H1 (cell line): Measurements from ENCODE around the gene KCTD15. TPM values are rescaled to one million over a fixed set of nuclear protein-coding genes. Genes with fewer than 3 reads are reported as not detected.

Experiments
- CTCF ChIA-PET: fragments of 300-600 bp; sonication (Branson Sonifier 250); formaldehyde crosslinking; loops from one replicate; lab custom pipeline; 2021; ENCODE audit not compliant: partially characterized antibody; lab: Charles Lee
- POLR2A ChIA-PET: fragments of 300-600 bp; sonication (Branson Sonifier 250); formaldehyde crosslinking; loops from one replicate; lab custom pipeline; 2021; ENCODE audit warnings: inconsistent platforms; ENCODE audit not compliant: partially characterized antibody; lab: Charles Lee
- DNase-seq, 2 experiments: peaks; one replicate each; pipeline versions ENCODE4 v3.0.0 to v3.0.0-alpha.2; 2010 to 2022; ENCODE audit warnings: low spot score in 2 of 2, low read depth in 1 of 2, mixed read lengths in 1 of 2
- FAIRE-seq: peaks from 2 replicates; lab custom pipeline; 2011; peaks lifted over from hg19 to GRCh38; lab: Jason Lieb, UNC
- H2AFZ ChIP-seq: 2 replicates; pipeline ENCODE4 v1.8.1; 2012; ENCODE audit warnings: low read length, inconsistent platforms
- H2AK5ac ChIP-seq: 2 replicates; pipeline ENCODE4 v1.6.1; 2013; ENCODE audit warnings: low read depth, low read length
- H2BK120ac ChIP-seq: replicated peaks from 2 replicates; pipeline ENCODE3; 2013; ENCODE audit warnings: low read depth, low read length, inconsistent platforms
- H2BK12ac ChIP-seq: 2 replicates; pipeline ENCODE4 v1.6.1; 2013; ENCODE audit warnings: low read depth, low read length
- H2BK15ac ChIP-seq: 2 replicates; pipeline ENCODE4 v1.6.1; 2013; ENCODE audit warnings: low read length
- H2BK20ac ChIP-seq: 2 replicates; pipeline ENCODE4 v1.6.1; 2013; ENCODE audit warnings: low read length
- H2BK5ac ChIP-seq: 2 replicates; pipeline ENCODE4 v1.6.1; 2013; ENCODE audit warnings: low read depth, low read length
- H3K14ac ChIP-seq: 2 replicates; pipeline ENCODE4 v1.6.1; 2013; ENCODE audit warnings: inconsistent platforms; ENCODE audit not compliant: insufficient read length
- H3K18ac ChIP-seq: 2 replicates; pipeline ENCODE4 v1.6.1; 2013; ENCODE audit warnings: low read length; ENCODE audit errors: extremely low read depth
- H3K23ac ChIP-seq: 2 replicates; pipeline ENCODE4 v1.6.1; 2013; ENCODE audit warnings: inconsistent platforms; ENCODE audit not compliant: insufficient read length
- H3K23me2 ChIP-seq: 2 replicates; pipeline ENCODE4 v1.6.1; 2013; ENCODE audit warnings: low read depth, low read length
- H3K27ac ChIP-seq: 2 replicates; pipeline ENCODE4 v1.6.1; 2011; ENCODE audit warnings: low read depth, low read length, inconsistent platforms
- H3K27me3 ChIP-seq, 4 experiments: replicated peaks in 1 of 4; 1 replicate in 1 of 4; 2 replicates in 3 of 4; pipeline versions ENCODE4 v1.6.1 to v1.8.1; 2011 to 2013; ENCODE audit warnings: low read length in 3 of 4, mild to moderate bottlenecking in 3 of 4, inconsistent platforms in 2 of 4, mixed read lengths in 2 of 4, moderate library complexity in 1 of 4; ENCODE audit not compliant: control insufficient read depth in 3 of 4, insufficient read depth in 3 of 4; ENCODE audit errors: extremely low read depth in 1 of 4
- H3K36me3 ChIP-seq, 4 experiments: 2 replicates each; pipeline versions ENCODE4 v1.6.1 to v1.8.1; 2011 to 2013; ENCODE audit warnings: mild to moderate bottlenecking in 4 of 4, low read length in 3 of 4, moderate library complexity in 2 of 4, control low read depth in 1 of 4, inconsistent platforms in 1 of 4; ENCODE audit not compliant: insufficient read depth in 4 of 4, control insufficient read depth in 2 of 4
- H3K4ac ChIP-seq: replicated peaks from 2 replicates; pipeline ENCODE3; 2013; ENCODE audit warnings: low read length, low read depth, mixed read lengths, inconsistent platforms; ENCODE audit not compliant: insufficient read length
- H3K4me1 ChIP-seq, 4 experiments: replicated peaks in 1 of 4; 1 replicate in 1 of 4; 2 replicates in 3 of 4; pipeline versions ENCODE4 v1.6.1 to v1.8.1; 2011 to 2013; ENCODE audit warnings: low read length in 3 of 4, inconsistent platforms in 2 of 4, mixed read lengths in 1 of 4; ENCODE audit not compliant: insufficient read depth in 4 of 4, control insufficient read depth in 3 of 4
- H3K4me2 ChIP-seq, 2 experiments: 2 replicates each; pipeline versions ENCODE4 v1.6.1 to v1.8.1; 2011 to 2013; ENCODE audit warnings: low read depth in 2 of 2, low read length in 2 of 2, control low read depth in 1 of 2, inconsistent platforms in 1 of 2, mild to moderate bottlenecking in 1 of 2; ENCODE audit not compliant: insufficient read depth in 1 of 2
- H3K4me3 ChIP-seq, 4 experiments: fragments of 200-600, 300-600 bp in 1 of 4; sonication (generic), shearing (Covaris generic), sonication (Bioruptor Twin) in 1 of 4; 2 replicates each; pipeline versions ENCODE4 v1.5.1 to v1.8.1; 2011 to 2016; ENCODE audit warnings: low read length in 4 of 4, low read depth in 3 of 4, control low read depth in 2 of 4, inconsistent platforms in 2 of 4, mild to moderate bottlenecking in 2 of 4, mixed read lengths in 1 of 4, moderate library complexity in 1 of 4; ENCODE audit not compliant: insufficient read depth in 2 of 4; ENCODE audit errors: extremely low read depth in 1 of 4
- H3K56ac ChIP-seq: replicated peaks from 2 replicates; pipeline ENCODE3; 2013; ENCODE audit warnings: low read depth, mild to moderate bottlenecking, mixed read lengths, low read length, inconsistent platforms; ENCODE audit not compliant: insufficient read length
- H3K79me1 ChIP-seq: 2 replicates; pipeline ENCODE4 v1.6.1; 2013; ENCODE audit warnings: low read depth, low read length, control low read depth
- H3K79me2 ChIP-seq, 2 experiments: 2 replicates each; pipeline versions ENCODE4 v1.6.1 to v1.8.1; 2012 to 2013; ENCODE audit warnings: low read length in 2 of 2, mild to moderate bottlenecking in 2 of 2, inconsistent platforms in 1 of 2; ENCODE audit not compliant: insufficient read depth in 2 of 2, control insufficient read depth in 1 of 2
- H3K9ac ChIP-seq, 4 experiments: replicated peaks in 1 of 4; 1 replicate in 1 of 4; 2 replicates in 3 of 4; pipeline versions ENCODE4 v1.6.1 to v1.8.1; 2011 to 2013; ENCODE audit warnings: low read depth in 3 of 4, low read length in 3 of 4, control low read depth in 2 of 4, mild to moderate bottlenecking in 2 of 4, moderate library complexity in 2 of 4, inconsistent platforms in 1 of 4; ENCODE audit errors: extremely low read depth in 1 of 4
- H3K9me3 ChIP-seq, 2 experiments: 2 replicates each; pipeline versions ENCODE4 v1.6.1 to v1.8.1; 2012 to 2013; ENCODE audit warnings: mild to moderate bottlenecking in 2 of 2, moderate library complexity in 2 of 2, control low read depth in 1 of 2, inconsistent platforms in 1 of 2, low read depth in 1 of 2, low read length in 1 of 2, mixed read lengths in 1 of 2; ENCODE audit not compliant: insufficient read depth in 2 of 2
- H4K20me1 ChIP-seq, 2 experiments: replicated peaks in 1 of 2; 2 replicates each; pipeline versions ENCODE3 to v1.8.1; 2011 to 2013; ENCODE audit warnings: inconsistent platforms in 2 of 2, low read length in 2 of 2, mild to moderate bottlenecking in 1 of 2; ENCODE audit not compliant: insufficient read depth in 2 of 2, control insufficient read depth in 1 of 2
- H4K5ac ChIP-seq: 2 replicates; pipeline ENCODE4 v1.6.1; 2013; ENCODE audit warnings: low read length, low read depth, mixed read lengths, inconsistent platforms; ENCODE audit not compliant: insufficient read length
- H4K8ac ChIP-seq: 2 replicates; pipeline ENCODE4 v1.8.0; 2013; ENCODE audit warnings: mild to moderate bottlenecking, moderate library complexity, low read length, inconsistent platforms; ENCODE audit not compliant: insufficient read depth; ENCODE audit errors: extremely low read depth
- H4K91ac ChIP-seq: replicated peaks from 2 replicates; pipeline ENCODE3; 2013; ENCODE audit warnings: low read length, mixed read lengths, inconsistent platforms; ENCODE audit not compliant: insufficient read length
- FOSL1 ChIP-seq: IDR thresholded peaks from 2 replicates; pipeline ENCODE4 v1.6.1; 2011; ENCODE audit warnings: mild to moderate bottlenecking, low read depth, low read length, moderate library complexity; ENCODE audit not compliant: insufficient read depth
- HDAC2 ChIP-seq, 2 experiments: fragments of 300-600 bp in 1 of 2; sonication (generic) in 1 of 2; IDR thresholded peaks; 2 replicates each; pipeline ENCODE4 v1.6.1; 2011 to 2012; ENCODE audit warnings: low read depth in 2 of 2, low read length in 2 of 2, mild to moderate bottlenecking in 2 of 2, moderate library complexity in 2 of 2, borderline replicate concordance in 1 of 2, inconsistent platforms in 1 of 2
- KDM4A ChIP-seq: IDR thresholded peaks from one replicate; pipeline ENCODE4 v1.7.1; 2012; ENCODE audit warnings: low read depth, mild to moderate bottlenecking, moderate library complexity, low read length, inconsistent platforms; ENCODE audit not compliant: severe bottlenecking
- MAFK ChIP-seq: IDR thresholded peaks from 2 replicates; pipeline ENCODE4 v1.6.1; 2012; ENCODE audit warnings: low read depth, mild to moderate bottlenecking, improper control_type of control experiment, low read length
- NANOG ChIP-seq: IDR thresholded peaks from 2 replicates; pipeline ENCODE4 v1.6.1; 2011; ENCODE audit warnings: low read length, low read depth, mild to moderate bottlenecking, inconsistent platforms; ENCODE audit not compliant: insufficient read depth, poor library complexity, severe bottlenecking
- POLR2A ChIP-seq, 2 experiments: IDR thresholded peaks; 1 replicate in 1 of 2; 2 replicates in 1 of 2; pipeline ENCODE4 v1.6.1; 2011; ENCODE audit warnings: low read depth in 2 of 2, low read length in 2 of 2, mild to moderate bottlenecking in 2 of 2; ENCODE audit errors: control extremely low read depth in 1 of 2
- RAD21 ChIP-seq, 2 experiments: IDR thresholded peaks in 1 of 2; conservative IDR thresholded peaks in 1 of 2; 2 replicates each; pipeline ENCODE4 v1.6.1; 2011; ENCODE audit warnings: low read depth in 2 of 2, low read length in 2 of 2, improper control_type of control experiment in 1 of 2, inconsistent platforms in 1 of 2, mild to moderate bottlenecking in 1 of 2, moderate library complexity in 1 of 2
- SIN3A ChIP-seq, 2 experiments: IDR thresholded peaks in 1 of 2; conservative IDR thresholded peaks in 1 of 2; 2 replicates each; pipeline ENCODE4 v1.6.1; 2011 to 2012; ENCODE audit warnings: low read length in 2 of 2, improper control_type of control experiment in 1 of 2, low read depth in 1 of 2, mild to moderate bottlenecking in 1 of 2
- SIRT6 ChIP-seq: IDR thresholded peaks from one replicate; pipeline ENCODE4 v1.7.1; 2012; ENCODE audit warnings: low read length, inconsistent platforms
- SIX5 ChIP-seq: IDR thresholded peaks from 2 replicates; pipeline ENCODE4 v1.6.1; 2011; ENCODE audit warnings: mild to moderate bottlenecking, low read depth, low read length
- SRF ChIP-seq: IDR thresholded peaks from 2 replicates; pipeline ENCODE4 v1.6.1; 2011; ENCODE audit warnings: mild to moderate bottlenecking, low read depth, low read length, moderate library complexity
- TAF7 ChIP-seq: optimal IDR thresholded peaks from 2 replicates; pipeline ENCODE3; 2011; ENCODE audit warnings: low read depth, mild to moderate bottlenecking, inconsistent platforms, low read length, moderate library complexity, borderline replicate concordance
- TCF12 ChIP-seq: IDR thresholded peaks from 2 replicates; pipeline ENCODE4 v1.6.1; 2011; ENCODE audit warnings: low read depth, mild to moderate bottlenecking, low read length
- WGBS, 2 experiments: shearing (Covaris generic) in 1 of 2; methylation state at CpG; one replicate each; pipeline versions ENCODE4 v1.1.6 to v1.1.7; 2013 to 2015; ENCODE audit warnings: low lambda C conversion rate in 2 of 2, mixed read lengths in 2 of 2, inconsistent platforms in 1 of 2, low coverage in 1 of 2, missing lambda C conversion rate in 1 of 2; ENCODE audit not compliant: insufficient replicate concordance in 2 of 2, insufficient coverage in 1 of 2, insufficient read length in 1 of 2; ENCODE audit errors: extremely low coverage in 1 of 2, missing lambda C conversion rate in 1 of 2; 5-methylcytosine and 5-hydroxymethylcytosine counted together
- polyA plus RNA-seq, 7 experiments: library from polyadenylated mRNA; depleted of rRNA in 3 of 7; stranded (reverse) in 5 of 7; unstranded in 2 of 7; fragments of >200 nt in 5 of 7; fragments of 200-250 nt in 2 of 7; gene quantifications; 1 replicate in 5 of 7; 2 replicates in 1 of 7; 4 replicates in 1 of 7; pipeline versions ENCODE4 v1.2.1 to v1.2.3, GENCODE V29; 2011 to 2013; ENCODE audit warnings: missing spikeins in 2 of 7, mixed read lengths in 2 of 7
- total RNA-seq: library from RNA; stranded (reverse); fragmentation: NEBNext Ultra II Directional; extraction: Animal tissue kit (Norgen Biotek cat#: 25700); gene quantifications from 2 replicates; pipeline ENCODE4 v1.2.1, GENCODE V29; 2021

Gene KCTD15
- total and polyA plus RNA-seq, 2 of the 8 experiments (the other 6 are each of a cell fraction or from before 2014, with no cell fraction given) = 25.1 to 27.0 TPM

DNA sequence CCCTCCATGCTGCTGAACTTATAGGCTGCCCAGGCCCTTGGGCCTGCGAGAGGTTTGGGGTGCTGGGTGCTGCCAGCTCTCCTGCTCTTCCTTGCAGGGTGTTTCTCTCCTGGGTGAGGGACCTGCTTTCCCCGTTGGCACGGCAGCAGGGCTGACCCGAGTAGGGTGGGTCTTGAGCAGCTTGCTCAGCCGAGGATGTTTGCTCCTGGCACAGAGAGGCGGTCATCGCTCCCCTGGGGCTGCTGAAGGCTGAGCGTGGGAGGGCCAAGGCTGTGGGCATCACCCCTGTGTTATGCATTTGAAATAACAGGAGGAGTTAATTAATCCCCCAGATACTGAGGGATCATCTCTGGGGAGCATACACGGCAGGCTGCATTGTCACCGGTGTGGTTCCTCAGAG lies 5.3 kb downstream of the KCTD15 start:
- H2AFZ ChIP-seq = no peak overlapping the region
- peaks cover 4 to 19% (median 13%) of the 10 kb centered on the region in 4 experiments; a peak in 5 of 8 replicates for H3K36me3 ChIP-seq
- ChIA-PET POLR2A (interaction anchor here (1.3 to 1.6 kb wide), 2 partner anchors 15 to 24 kb away, joined by 3 read pairs; no protein-coding TSS in a partner anchor), CTCF (interaction anchor here (0.6 to 1.4 kb wide), 4 partner anchors 10 to 294 kb away, joined by 3 to 4 read pairs (median 4); no protein-coding TSS in a partner anchor)
- no peak overlapping the region; the same call in 1 of the 2 replicates for H3K27ac ChIP-seq
- no peak overlapping the region for H3K4ac ChIP-seq
- H3K4me1 ChIP-seq = peaks cover 7 to 16% (median 11%) of the 10 kb centered on the region in 4 experiments; a peak in 6 of 7 replicates
- H4K5ac ChIP-seq = no peak overlapping the region
- no peaks in the 10 kb centered on the region for H3K27me3 ChIP-seq
- no peak overlapping the region for H2AK5ac ChIP-seq
- peaks cover 0 to 14% of the 10 kb centered on the region in 2 experiments; a peak in 1 of 4 replicates for H3K79me2 ChIP-seq
- H3K4me3 ChIP-seq = no peak overlapping the region
- H3K9ac ChIP-seq = no peak overlapping the region
- 91% methylated on average over 9 of the region's 10 CpGs; no CpG with 5 or more reads in 1 of the 2 experiments for WGBS, 2 experiments
- peaks cover 12 to 16% of the 10 kb centered on the region in 2 experiments for H4K20me1 ChIP-seq
- H3K18ac ChIP-seq = no peak overlapping the region
- no peak overlapping the region for H2BK15ac ChIP-seq
- H2BK12ac ChIP-seq = no peak overlapping the region
- no peak overlapping the region for H4K91ac ChIP-seq
- no peak overlapping the region for H2BK120ac ChIP-seq
- no peak overlapping the region for H4K8ac ChIP-seq
- H3K9me3 ChIP-seq = no peaks in the 10 kb centered on the region
- FAIRE-seq (no peak), DNase-seq (no peak)
- H3K23ac ChIP-seq = no peak overlapping the region
- peaks cover 6% of the 10 kb centered on the region; the same call in 1 of the 2 replicates for H3K79me1 ChIP-seq
- H3K14ac ChIP-seq = no peak overlapping the region
- H3K4me2 ChIP-seq = no peak overlapping the region
- peaks cover 10% of the 10 kb centered on the region for H3K23me2 ChIP-seq
- no peak overlapping the region for H2BK5ac ChIP-seq
- H2BK20ac ChIP-seq = no peak overlapping the region
- no peak overlapping the region for H3K56ac ChIP-seq
- TF ChIP-seq TAF7 = no peak
- TF ChIP-seq POLR2A (IDR thresholded peaks at IDR 0.05; ENCODE audit: control extremely low read depth in 1 of 2, low read depth in 2 of 2, low read length in 2 of 2) = no peak
- no peak for TF ChIP-seq HDAC2 (IDR thresholded peaks at IDR 0.05; ENCODE audit: borderline replicate concordance in 1 of 2, low read depth in 2 of 2, low read length in 2 of 2)
- TF ChIP-seq SIN3A (conservative IDR thresholded peaks at IDR 0.05 in 1 of 2, IDR thresholded peaks at IDR 0.05 in 1 of 2; ENCODE audit: low read depth in 1 of 2, low read length in 2 of 2) = no peak
- no peak for TF ChIP-seq FOSL1
- TF ChIP-seq TCF12 = no peak
- no peak for TF ChIP-seq SIRT6
- no peak for TF ChIP-seq RAD21 (IDR thresholded peaks at IDR 0.05 in 1 of 2, conservative IDR thresholded peaks at IDR 0.05 in 1 of 2; ENCODE audit: low read depth in 2 of 2, low read length in 2 of 2)
- TF ChIP-seq MAFK = no peak
- no peak for TF ChIP-seq KDM4A
- TF ChIP-seq SIX5 = no peak
- no peak for TF ChIP-seq SRF
- no peak for TF ChIP-seq NANOG
